Lower leg skin (tissue), 4 donors: ENCODE results near the gene FAM32A. TPM values are rescaled to one million over a fixed set of nuclear protein-coding genes. Genes with fewer than 3 reads are reported as not detected.
A peak's percentile ranks its signal among the peaks of the same experiment; 100 is the strongest.

Source experiments
- DNase-seq, 2 donors: peaks; one replicate each; pipeline ENCODE4 v3.0.0-alpha.2; 2019; ENCODE audit warnings: low spot score in 2 of 2
- H3K4me3 ChIP-seq: fragments of 200-600 bp; sonication (generic); 2 replicates; pipeline ENCODE4 v1.5.1; 2017; ENCODE audit warnings: mild to moderate bottlenecking, low read depth; ENCODE audit not compliant: poor library complexity, severe bottlenecking
- CTCF ChIP-seq, 3 donors: fragments of 450-650 bp; IDR thresholded peaks; one replicate each; pipeline ENCODE4 v1.5.1; 2016; ENCODE audit warnings: antibody characterized with exemption in 3 of 3, mild to moderate bottlenecking in 3 of 3, moderate library complexity in 2 of 3
- POLR2A ChIP-seq, 2 donors: fragments of 450-650 bp; IDR thresholded peaks; one replicate each; pipeline ENCODE4 v1.6.1; 2016 to 2017; ENCODE audit warnings: antibody characterized with exemption in 2 of 2, mild to moderate bottlenecking in 1 of 2, moderate library complexity in 1 of 2
- WGBS, 2 donors: methylation state at CpG; one replicate each; pipeline ENCODE4 v1.1.5; 2018; 5-methylcytosine and 5-hydroxymethylcytosine counted together
- intact Hi-C: fragments of 100-400 bp; cut with DNase I; formaldehyde crosslinking; loops from one replicate; pipeline ENCODE4 v1.15.0; 2023; ENCODE audit warnings: low total_unique reads
- total RNA-seq, 4 donors: library from RNA; depleted of rRNA; stranded (reverse); fragments of >200 nt; gene quantifications; one replicate each; pipeline ENCODE4 v1.1.0, GENCODE V29; 2016

Gene FAM32A
- total RNA-seq, 4 donors from 2014 or later, result 95.3 to 114 (median 105) TPM

GRCh38 chr19:16191216-16191908 lies 6.2 kb downstream of the FAM32A start:
- TF ChIP-seq CTCF (IDR thresholded peaks at IDR 0.05), result no peak
- TF ChIP-seq POLR2A (IDR thresholded peaks at IDR 0.05), result no peak
- intact Hi-C loops, result no loop called here
- no peak for DNase-seq
- no peak overlapping the region for H3K4me3 ChIP-seq
- 79 to 82% methylated on average over 16 of the region's 16 CpGs for whole genome bisulfite sequencing, 2 donors

GRCh38 chr19:16193466-16193865 lies 8.3 kb downstream of the FAM32A start:
- no peak for TF ChIP-seq POLR2A (IDR thresholded peaks at IDR 0.05)
- TF ChIP-seq CTCF (IDR thresholded peaks at IDR 0.05), result no peak
- intact Hi-C loops, result no loop called here
- no peak overlapping the region for H3K4me3 ChIP-seq
- no peak for DNase-seq
- WGBS, 2 donors, result 72 to 86% methylated on average over 10 of the region's 10 CpGs

- H3K4me3 ChIP-seq, result no peak overlapping the region
- DNase-seq, result no peak
- intact Hi-C loops, result no loop called here
- WGBS, 2 donors, result 39 to 48% methylated on average over 2 of the region's 2 CpGs
- TF ChIP-seq POLR2A (IDR thresholded peaks at IDR 0.05), result no peak
- no peak for TF ChIP-seq CTCF (IDR thresholded peaks at IDR 0.05)
These were observed 12.0 kb downstream of the FAM32A start for GRCh38 chr19:16197188-16197621.

- 0% methylated on average over 5 to 51 of the region's 65 CpGs for WGBS, 2 donors
- H3K4me3 ChIP-seq, result peak within 1 kb of the TSS; percentile 78
- DNase-seq, result peak; percentile 97 to 99
- intact Hi-C loops, result no loop called here
- no peak for TF ChIP-seq CTCF (IDR thresholded peaks at IDR 0.05)
- TF ChIP-seq POLR2A (IDR thresholded peaks at IDR 0.05), result no peak
These were observed 12.6 kb downstream of the FAM32A start, which contains the start of gene AP1M1 for GRCh38 chr19:16197622-16198369. TSS of gene AP1M1 (plus strand) at chr19:16197911. CDS start at chr19:16198027, 116 bp downstream.

DNA sequence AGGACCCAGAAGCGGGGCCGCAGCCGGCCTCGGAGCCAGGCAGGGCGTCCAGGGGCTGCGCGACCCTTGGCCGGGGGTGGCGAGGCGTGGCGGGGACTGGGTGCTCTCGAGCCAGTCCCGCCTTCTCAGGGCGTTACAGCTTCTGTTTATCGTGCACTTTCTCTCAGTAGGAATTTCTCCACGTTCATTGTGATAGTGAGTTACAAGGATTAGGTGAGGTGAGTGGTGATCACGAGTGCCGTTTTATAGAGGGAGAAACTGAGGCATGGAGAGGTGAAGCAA lies 13.1 kb downstream of the FAM32A start:
- H3K4me3 ChIP-seq, result peak overlapping the region; percentile 78
- TF ChIP-seq CTCF (IDR thresholded peaks at IDR 0.05) (no peak), POLR2A (IDR thresholded peaks at IDR 0.05) (no peak)
- intact Hi-C loops, result no loop called here
- WGBS, 2 donors, result 0 to 4% methylated on average over 7 to 13 of the region's 18 CpGs
- DNase-seq, result no peak
